HG03196 (cell line): ENCODE measurements around the gene HHAT.
"Not testable (repeated sequence)": the region's sequence is repeated elsewhere in the genome, so short reads cannot be mapped to it uniquely, and the experiment has no call there.

Source experiments
- ATAC-seq: cut with Tn5 transposase; IDR thresholded peaks from one replicate; pipeline ENCODE4 v1.9.1; 2021; ENCODE audit not compliant: unreplicated experiment

Gene HHAT

DNA sequence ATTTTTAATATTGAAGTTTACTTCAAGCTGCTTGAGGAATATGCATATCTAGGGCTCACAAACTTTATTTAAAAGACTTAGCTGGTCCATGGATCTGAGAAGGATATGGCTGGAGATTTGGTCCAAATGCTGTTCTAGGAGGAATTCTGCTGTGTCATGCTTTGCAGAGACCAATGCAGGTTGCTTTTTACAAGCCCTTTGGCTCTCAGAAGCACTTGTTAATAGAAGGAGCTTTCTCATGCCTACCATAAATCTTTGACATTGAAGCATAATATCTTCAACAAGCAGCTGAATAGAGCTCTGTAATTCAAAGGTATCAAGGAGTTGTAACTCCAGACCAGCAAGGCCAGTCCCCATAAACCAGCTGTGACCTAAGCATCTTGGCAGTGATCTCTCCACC lies 299.1 kb downstream of the HHAT start:
- ATAC-seq: no peak

DNA sequence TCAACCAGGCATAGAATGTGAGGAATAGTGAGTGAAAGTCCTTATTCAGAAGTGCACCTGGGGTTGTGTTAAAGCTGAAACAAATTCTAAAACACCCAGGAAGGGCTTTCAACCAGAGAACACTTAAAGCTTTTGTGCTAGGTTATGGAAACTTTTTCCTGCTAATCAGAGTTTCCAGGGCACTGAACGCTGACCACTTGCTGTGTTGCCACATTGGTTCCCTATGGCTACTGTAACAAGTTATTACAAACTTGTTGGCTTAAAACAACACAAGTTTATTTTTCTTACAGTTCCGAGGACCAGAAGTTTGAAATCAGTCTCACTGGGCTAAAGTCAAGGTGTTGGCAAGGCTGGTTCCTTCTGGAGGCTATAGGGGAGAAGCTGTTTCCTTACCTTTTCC lies 300.6 kb downstream of the HHAT start:
- no peak for ATAC-seq

DNA sequence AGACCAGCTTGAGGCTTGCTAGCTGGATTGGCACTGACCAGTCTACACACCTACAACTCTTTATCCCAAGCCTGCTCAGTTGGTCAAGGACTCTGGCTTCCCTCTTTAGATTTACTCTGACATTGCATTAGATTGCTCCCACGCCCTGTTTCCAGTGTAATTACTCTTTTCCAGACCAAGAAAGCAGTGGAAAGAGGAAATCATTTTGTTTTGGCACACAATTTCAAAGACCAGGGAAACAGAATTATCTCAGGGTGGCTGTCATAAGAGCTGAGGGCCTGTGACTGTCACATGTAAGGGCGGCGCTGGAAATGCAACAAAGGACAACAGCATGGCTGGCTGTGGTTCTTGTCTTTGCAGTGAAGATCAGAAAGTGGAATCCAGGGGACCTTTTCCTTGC lies 302.7 kb downstream of the HHAT start:
- ATAC-seq: no peak

DNA sequence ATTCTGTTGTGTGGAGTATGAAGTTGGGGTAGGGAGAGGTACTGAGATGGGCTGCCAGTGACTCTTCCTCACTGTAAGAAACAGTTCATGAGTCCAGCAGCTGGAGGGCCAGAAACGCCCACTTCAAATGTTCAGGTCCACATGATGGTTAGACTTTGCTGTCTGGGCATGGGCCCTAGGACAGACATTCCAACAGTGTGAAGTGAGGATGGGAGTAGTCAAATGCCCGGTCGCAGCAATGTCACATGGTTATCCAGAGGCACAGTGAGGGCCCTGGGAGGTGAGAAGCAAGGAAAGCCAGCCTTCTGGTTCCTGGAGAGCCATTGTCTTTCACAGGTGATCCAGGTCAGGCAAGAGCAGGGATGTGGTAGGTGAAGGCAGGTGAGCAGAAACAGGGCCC lies 304.4 kb downstream of the HHAT start:
- ATAC-seq: no peak

DNA sequence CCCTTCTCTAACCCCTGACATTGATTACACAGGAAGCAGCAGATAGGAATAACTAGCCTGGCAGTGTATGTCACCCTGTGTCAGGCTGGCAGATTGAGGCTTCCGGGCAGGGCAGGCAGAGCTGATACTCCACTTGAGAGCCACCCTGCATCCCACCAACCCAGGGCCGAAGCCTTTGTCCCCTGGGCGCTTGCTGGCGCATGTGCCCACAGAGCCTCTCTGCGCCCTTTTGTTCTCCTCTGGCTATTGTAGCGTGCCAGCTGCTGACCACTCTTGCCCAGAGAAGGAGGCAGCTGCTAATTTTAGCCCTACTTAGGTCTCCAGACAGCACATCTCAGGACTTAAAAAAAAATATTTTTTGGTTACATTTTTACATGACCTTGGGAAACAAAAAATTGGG lies 304.9 kb downstream of the HHAT start:
- no peak for ATAC-seq

DNA sequence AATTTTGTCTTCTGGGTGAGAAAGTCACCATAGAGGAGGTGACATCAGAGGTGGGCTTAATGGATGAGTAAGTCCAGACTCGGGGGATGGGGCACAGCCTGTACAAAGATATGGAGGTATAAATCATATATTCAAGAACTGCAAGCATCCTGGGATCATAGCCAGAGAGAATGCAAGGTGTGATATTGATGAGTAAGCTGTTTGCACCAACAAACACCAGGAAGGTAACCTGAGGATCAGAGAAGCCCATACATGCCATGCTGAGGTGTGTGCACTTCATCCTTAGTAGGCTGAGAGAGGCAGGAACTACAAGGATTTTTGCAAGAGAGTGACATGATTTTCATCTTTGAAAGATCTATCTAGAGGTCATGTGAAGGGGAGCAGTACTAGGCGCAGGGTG lies 306.4 kb downstream of the HHAT start:
- no peak for ATAC-seq

DNA sequence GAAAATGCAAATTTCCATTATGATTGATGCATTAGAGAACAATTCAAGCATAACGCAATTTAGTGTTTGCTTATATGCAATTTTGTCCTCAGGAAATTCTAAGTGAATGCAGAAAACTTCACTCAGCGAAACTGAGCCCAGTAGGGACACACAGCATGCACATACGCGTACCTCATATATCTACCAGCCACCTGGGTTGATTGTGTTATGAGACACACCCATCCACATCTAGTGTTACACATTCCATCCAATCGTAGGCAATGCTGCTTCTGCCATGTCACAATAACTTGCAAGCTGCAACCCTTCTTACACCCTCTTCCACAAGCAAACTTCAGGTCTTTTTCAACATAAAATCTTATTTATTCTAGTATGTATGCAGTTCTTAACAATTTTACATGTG lies 312.9 kb downstream of the HHAT start:
- no peak for ATAC-seq

DNA sequence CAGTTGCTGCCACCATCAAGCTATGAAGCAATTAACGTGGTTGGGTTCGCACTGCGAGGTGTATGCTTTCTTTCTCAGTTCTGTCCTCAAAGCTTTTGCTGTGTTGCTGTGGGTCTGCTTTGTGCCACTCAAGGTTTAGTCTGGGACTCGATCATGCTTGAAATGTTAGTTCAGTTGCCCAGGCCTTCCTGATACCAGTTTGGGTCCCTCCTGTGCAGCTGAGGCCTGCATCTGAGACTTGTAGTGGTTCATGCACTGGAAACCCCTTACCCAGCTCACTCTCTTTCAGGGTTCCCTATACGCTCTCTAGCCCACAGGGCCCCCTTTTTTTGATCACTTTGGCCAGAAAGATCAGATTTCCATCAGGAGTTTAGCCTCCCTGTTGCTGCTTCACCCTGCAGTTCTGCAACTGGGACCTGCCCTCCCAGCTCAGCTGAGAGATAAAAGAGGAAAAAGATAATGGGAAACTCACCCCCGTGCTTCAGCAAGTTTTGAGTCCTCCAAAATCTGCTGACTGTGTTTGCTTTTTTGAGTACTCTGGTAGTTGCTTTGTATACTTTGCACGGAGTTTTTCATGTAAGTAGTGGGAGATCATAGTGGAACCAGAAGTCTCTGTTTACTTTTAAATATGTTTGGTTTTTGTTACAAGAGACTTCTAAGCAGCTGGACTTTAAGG lies 317.0 kb downstream of the HHAT start:
- ATAC-seq: no peak

DNA sequence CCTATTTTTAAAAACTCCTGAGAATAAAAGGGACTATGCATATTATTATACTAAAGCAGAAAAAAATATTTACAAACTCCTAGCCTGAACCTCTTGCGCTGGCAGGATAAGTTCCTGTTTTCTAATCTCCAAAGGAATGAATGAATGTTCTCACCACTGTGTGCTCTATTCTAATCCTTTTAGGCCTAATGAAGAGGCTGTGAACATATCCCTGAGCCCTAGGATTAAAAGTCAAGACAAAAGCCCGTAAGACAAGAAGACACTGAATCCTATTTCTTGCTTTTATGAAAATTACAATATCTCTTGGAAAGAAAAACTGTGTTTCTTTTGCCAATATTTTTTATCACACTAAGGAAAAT lies 317.5 kb downstream of the HHAT start:
- no peak for ATAC-seq

DNA sequence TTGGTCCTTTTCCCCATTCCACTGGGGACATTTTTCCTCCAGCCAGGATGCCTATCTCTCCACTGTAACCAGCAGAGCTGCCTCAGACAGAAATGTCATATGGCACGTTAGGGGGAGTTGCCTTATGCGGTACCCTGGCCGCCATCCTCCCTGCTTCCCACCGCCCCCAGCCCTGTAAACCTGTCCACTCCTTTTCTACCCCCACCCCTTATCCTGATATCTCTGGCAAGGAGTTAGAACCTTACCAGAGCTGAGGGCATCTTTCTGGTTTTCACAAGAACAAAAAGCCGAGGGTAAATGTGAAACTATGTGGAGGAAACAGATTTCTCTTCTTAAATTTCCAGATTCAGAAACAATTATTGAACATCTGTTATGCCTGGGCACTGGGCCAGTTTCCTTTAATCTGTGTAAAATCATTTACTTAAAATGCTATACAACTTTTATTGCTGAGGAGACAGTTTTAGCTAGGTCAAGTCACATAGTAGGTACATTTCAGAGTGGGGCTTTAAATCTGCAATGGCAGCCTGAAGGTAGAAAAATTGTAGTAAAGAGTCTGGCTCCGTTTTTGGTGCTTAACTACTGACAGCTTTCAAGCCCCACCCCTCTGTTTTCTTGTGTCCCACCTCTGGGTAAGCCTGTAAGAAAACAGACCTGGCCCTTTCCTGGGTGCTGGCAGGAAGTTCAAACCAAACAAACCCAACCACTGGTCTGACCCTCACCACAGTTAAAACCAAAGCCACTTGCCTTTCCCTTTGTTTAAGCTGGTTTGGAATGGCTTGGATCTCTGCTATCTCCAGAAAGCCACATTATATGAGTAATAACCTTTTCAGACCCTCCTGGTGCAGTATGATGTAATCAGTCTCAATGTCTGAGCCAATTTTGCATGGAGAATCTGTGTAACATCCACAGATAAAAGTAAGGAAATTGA lies 319.0 kb downstream of the HHAT start:
- ATAC-seq: no peak

DNA sequence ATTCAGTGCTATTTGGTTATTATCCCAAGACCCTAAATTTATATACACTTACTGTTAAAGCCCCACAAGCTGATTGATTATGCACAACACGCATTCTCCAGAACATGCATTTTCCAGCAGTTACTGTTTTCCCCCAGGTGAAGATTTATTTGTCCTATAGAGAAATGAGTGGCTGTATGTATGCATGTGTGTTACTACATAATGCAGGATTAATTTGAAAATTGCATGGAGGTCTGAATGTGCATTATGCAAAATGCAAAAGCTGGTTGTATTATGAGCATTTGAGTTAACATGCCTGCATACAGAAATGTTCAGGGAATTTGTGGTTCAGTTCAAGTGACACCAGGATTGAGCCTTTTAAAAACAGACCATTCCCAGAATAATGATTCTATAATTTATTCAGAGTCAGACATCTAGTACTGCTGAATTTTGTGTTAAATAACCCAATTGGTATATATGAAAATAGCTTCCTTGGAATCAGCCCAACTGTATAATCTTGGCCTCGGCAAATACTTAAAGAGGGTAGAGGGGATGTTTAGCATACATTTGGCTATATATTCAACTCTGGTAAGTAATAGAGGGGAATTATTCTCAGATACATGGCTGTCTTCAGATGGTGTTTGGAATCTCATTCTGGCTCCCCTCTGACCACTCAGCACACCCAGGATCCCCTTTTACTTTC lies 320.0 kb downstream of the HHAT start:
- no peak for ATAC-seq

DNA sequence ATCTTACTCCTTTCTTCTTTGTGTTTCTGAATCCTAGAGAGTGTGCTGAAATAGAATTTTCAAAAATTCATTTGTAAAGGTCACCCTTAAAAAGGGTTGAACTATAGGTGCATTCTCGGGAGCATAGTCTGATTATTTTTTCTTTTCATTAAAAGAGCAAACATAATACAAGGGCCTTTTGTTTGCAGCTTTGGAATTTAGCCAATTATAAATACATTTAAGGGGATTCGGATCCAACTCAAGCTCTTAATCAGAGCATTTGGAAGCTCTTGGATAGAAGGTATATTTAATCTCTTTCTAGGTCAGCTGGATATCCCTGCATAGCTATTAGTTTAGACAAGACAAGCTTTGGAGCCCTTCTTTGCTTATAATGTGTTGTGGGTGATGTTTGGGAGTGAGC lies 321.7 kb downstream of the HHAT start:
- ATAC-seq: no peak

DNA sequence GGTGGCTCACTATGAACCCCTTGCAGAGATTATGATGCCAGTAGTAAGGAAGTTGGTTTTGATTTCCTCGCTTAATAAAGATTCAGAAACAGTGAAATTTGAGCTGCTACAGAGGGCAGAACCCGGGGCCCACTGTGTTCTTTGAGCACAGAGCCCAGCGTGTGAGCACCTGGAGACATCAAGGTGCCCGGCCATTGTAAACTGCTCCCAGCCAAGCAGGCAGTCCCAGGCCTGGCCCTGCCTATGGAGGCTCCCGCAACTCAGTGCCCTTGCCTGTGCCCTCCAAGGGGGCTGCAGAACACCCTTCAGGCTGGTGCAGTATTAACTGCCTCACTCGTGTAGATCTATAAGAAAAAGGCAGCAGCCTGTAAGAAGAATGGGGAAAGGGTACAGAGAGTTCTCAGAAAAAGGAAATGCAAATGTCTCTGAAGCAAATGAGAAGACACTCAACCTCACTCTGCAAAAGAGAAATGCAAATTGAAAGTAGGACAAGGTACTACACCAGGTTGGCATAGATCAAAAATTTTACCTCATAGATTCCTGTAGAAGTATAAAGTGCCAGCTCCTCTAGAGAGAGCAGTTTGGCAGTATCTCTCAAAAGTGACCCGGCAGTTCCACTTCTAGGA lies 323.7 kb downstream of the HHAT start:
- ATAC-seq: no peak

DNA sequence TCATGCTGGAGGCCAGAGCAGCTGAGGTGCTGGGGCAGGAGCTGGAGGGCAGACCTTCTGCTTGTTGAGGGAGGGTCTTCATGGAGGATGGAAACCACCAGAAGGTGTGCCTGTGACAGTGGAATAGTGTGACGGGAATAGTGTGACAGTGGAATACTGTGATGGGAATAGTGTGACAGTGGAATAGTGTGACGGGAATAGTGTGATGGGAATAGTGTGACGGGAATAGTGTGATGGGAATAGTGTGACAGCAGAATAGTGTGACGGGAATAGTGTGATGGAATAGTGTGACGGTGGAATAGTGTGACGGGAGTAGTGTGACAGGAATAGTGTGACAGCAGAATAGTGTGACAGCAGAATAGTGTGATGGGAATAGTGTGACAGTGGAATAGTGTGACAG lies 325.1 kb downstream of the HHAT start:
- no peak for ATAC-seq

DNA sequence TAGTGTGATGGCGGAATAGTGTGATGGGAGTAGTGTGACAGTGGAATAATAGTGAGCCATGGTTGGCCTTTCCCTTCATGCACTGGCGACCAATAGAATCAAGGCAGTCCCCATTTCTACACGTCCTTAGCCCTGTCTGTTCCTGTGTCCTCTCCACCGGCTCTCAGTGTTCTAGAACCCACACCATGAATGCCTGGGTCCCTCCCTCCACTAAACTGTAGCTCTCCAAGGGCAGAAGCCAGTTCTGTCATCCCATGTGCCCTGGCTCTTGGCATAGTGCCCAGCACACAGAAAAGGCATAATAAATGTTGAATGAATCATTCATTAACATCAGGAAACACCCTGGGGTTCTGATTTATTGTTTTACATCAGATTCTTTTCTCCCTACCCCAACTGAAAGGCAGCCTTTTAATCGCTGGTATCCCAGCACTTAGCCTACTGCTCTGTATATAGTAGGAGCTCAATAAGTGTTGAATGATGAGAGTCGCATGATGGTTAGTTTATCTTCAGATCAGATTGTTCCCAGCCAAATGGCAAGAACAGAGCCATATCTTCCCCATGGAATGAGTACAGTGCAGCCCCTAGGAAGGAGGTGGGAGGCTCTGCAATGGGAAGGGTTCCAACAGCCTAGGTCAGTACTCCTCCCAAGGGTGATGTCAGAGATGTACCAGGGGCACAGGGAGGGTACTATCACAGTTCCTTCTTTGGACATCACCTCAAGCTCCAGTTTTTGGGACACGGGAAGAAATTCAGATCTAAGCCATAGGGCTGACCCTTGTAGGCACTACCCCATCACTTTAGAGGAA lies 325.7 kb downstream of the HHAT start:
- no peak for ATAC-seq

DNA sequence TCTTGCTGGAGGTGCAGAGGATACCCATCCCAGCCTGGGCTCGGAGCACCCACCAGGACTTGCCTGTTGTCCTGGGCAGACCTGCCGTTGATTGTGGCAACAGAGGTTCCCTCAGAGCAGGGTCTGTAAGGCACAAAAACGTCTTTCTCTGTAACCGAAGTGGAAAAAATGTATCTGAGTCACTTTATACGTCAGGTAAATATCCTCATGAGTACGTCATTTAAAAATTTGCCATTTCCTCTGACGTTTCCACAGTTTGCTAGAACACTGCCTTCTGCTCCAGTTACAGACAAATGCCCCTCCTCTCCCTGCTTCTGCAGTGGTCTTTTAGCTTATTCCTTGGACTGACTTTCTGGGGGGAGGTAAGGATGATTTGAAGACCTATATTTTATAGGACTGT lies 326.8 kb downstream of the HHAT start:
- no peak for ATAC-seq

DNA sequence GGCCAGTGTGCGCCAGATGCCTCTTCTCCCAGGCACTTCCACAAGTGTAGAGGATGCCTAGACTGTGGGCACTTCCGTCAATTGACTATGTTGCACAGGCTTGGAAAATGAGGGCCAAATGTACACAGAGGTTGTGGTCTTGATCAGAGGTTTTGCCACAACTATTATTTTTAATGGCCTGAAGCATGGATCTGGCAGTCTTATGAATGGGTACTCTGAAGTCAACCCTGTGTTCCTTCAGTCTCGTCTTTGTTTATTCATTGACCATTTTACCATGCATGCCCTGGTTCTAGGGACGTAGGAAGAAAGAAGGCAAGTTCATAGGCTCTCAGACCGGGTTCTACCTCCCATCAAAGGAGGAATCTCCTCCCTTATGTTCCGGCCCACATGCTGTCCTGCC lies 329.1 kb downstream of the HHAT start:
- no peak for ATAC-seq

DNA sequence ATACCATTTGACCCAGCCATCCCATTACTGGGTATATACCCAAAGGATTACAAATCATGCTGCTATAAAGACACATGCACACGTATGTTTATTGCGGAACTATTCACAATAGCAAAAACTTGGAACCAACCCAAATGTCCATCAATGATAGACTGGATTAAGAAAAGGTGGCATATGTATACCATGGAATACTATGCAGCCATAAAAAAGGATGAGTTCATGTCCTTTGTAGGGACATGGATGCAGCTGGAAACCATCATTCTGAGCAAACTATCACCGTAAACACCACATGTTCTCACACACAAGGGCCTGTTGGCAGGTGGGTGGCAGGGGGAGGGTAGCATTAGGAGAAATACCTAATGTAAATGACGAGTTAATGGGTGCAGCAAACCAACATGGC lies 332.8 kb downstream of the HHAT start:
- ATAC-seq: not testable (repeated sequence)

DNA sequence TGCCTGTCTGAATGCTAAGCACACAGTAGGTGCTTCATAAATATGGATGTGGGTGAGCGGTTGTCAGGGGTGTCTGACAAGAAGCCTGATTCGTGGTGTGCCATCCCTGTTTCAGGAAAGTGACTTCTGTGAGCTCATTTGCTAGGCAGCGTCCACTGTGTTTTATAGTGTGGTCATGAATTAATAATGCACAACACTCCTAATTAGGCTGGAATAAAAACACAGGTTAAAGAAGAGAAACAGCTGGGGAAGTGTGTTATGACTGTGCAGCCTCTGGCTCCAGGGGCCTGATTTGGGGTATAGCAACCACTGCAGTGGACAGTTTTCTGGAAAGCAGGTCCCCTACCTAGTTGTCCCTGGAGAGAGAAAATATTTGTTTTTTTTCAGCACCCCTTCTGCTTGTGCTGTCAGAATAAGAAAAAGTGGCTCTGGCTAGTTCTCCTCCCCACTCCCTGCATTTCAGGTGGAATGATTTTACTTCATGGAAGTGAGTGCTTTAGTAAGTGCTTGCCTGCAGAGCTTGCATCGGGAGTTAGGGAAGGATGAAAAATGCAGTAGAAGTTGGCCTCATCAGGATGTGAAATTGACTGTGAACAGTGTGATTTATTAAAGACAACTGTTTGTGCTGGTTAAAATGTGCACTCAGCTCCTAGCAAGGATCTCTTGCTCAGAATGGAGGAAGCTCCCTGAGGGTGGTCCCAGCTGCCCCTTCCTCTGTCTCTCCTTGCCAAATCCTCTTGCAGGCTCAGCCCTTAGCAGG lies 333.8 kb downstream of the HHAT start:
- no peak for ATAC-seq
